HEK293 (cell line): ENCODE data around the gene CLDN15.

Experiments
- CTCF ChIA-PET: fragments of 350-600 bp; formaldehyde crosslinking; extraction: SDS; loops from one replicate; lab custom pipeline; 2021; ENCODE audit warnings: antibody characterized with exemption; lab: Yijun Ruan, JAX
- POLR2A ChIA-PET: fragments of 300-600 bp; formaldehyde crosslinking; extraction: SDS; loops from one replicate; lab custom pipeline; 2020; ENCODE audit warnings: antibody characterized with exemption, inconsistent platforms; lab: Yijun Ruan, JAX
- H3K27ac ChIP-seq: fragments of 200-500 bp; sonication (Bioruptor generic); 2 replicates; pipeline ENCODE4 v1.5.1; 2014; ENCODE audit warnings: low read depth, low read length, control low read depth, inconsistent platforms; ENCODE audit errors: extremely low read depth
- H3K36me3 ChIP-seq, 2 experiments: fragments of 200-500 bp in 1 of 2; sonication (Bioruptor generic) in 1 of 2; 1 replicate in 1 of 2; 2 replicates in 1 of 2; pipeline ENCODE4 v1.5.1; 2014 to 2017; ENCODE audit warnings: inconsistent platforms in 2 of 2, low read length in 2 of 2; ENCODE audit not compliant: control insufficient read depth in 2 of 2, insufficient read depth in 1 of 2
- H3K4me1 ChIP-seq: fragments of 200-500 bp; sonication (Bioruptor generic); 2 replicates; pipeline ENCODE4 v1.5.1; 2014; ENCODE audit warnings: mild to moderate bottlenecking, low read length, inconsistent platforms; ENCODE audit not compliant: control insufficient read depth, insufficient read depth
- H3K4me3 ChIP-seq: 2 replicates; pipeline ENCODE4 v1.5.1; 2011; ENCODE audit warnings: low read depth, mild to moderate bottlenecking, control low read depth, low read length, moderate library complexity
- H3K9me3 ChIP-seq: fragments of 200-500 bp; sonication (Bioruptor generic); 2 replicates; pipeline ENCODE4 v1.5.1; 2014; ENCODE audit warnings: low read depth, low read length, inconsistent platforms; ENCODE audit not compliant: control insufficient read depth, insufficient read depth
- CTCF ChIP-seq: fragments of 450-650 bp; formaldehyde crosslinking; IDR thresholded peaks from 2 replicates; pipeline ENCODE4 v1.5.1; 2016; ENCODE audit warnings: missing biosample characterization, missing genetic modification characterization
- EGR2 ChIP-seq: fragments of 450-650 bp; formaldehyde crosslinking; IDR thresholded peaks from 2 replicates; pipeline ENCODE4 v1.5.1; 2016; ENCODE audit warnings: low read depth, missing biosample characterization, missing genetic modification characterization
- KLF1 ChIP-seq: fragments of 450-650 bp; formaldehyde crosslinking; IDR thresholded peaks from 2 replicates; pipeline ENCODE4 v1.5.1; 2016; ENCODE audit warnings: missing biosample characterization, missing genetic modification characterization
- MZF1 ChIP-seq: fragments of 450-650 bp; formaldehyde crosslinking; IDR thresholded peaks from 2 replicates; pipeline ENCODE4 v1.5.1; 2017; ENCODE audit warnings: missing biosample characterization, missing genetic modification characterization, borderline replicate concordance
- PBX3 ChIP-seq: sonication (generic); formaldehyde crosslinking; IDR thresholded peaks from 2 replicates; pipeline ENCODE4 v1.8.1; 2022; ENCODE audit warnings: mild to moderate bottlenecking, moderate library complexity, missing genetic modification reagents
- SP2 ChIP-seq: fragments of 450-650 bp; formaldehyde crosslinking; IDR thresholded peaks from 2 replicates; pipeline ENCODE4 v1.5.1; 2016; ENCODE audit warnings: missing biosample characterization, missing genetic modification characterization
- WT1 ChIP-seq: fragments of 450-650 bp; formaldehyde crosslinking; IDR thresholded peaks from 2 replicates; pipeline ENCODE4 v1.5.1; 2016; ENCODE audit warnings: missing biosample characterization, missing genetic modification characterization
- ZFHX2 ChIP-seq: fragments of 450-650 bp; formaldehyde crosslinking; conservative IDR thresholded peaks from 2 replicates; pipeline ENCODE4 v1.5.1; 2016; ENCODE audit warnings: missing biosample characterization, missing genetic modification characterization
- ZNF133 ChIP-seq: fragments of 450-650 bp; formaldehyde crosslinking; IDR thresholded peaks from 2 replicates; pipeline ENCODE4 v1.5.1; 2016; ENCODE audit warnings: missing biosample characterization, missing genetic modification characterization
- ZNF19 ChIP-seq: fragments of 450-650 bp; formaldehyde crosslinking; IDR thresholded peaks from 2 replicates; pipeline ENCODE4; 2016; ENCODE audit warnings: missing biosample characterization, missing genetic modification characterization, low read depth
- ZNF248 ChIP-seq: fragments of 450-650 bp; formaldehyde crosslinking; IDR thresholded peaks from 2 replicates; pipeline ENCODE4 v1.5.1; 2017; ENCODE audit warnings: missing biosample characterization, missing genetic modification characterization
- ZNF404 ChIP-seq: fragments of 450-650 bp; formaldehyde crosslinking; IDR thresholded peaks from 2 replicates; pipeline ENCODE4 v1.5.1; 2017; ENCODE audit warnings: missing biosample characterization, missing genetic modification characterization
- ZNF513 ChIP-seq: fragments of 450-650 bp; IDR thresholded peaks from 2 replicates; pipeline ENCODE4 v1.5.1; 2018; ENCODE audit warnings: missing biosample characterization, missing genetic modification characterization
- ZNF530 ChIP-seq: fragments of 450-650 bp; formaldehyde crosslinking; IDR thresholded peaks from 2 replicates; pipeline ENCODE4 v1.5.1; 2016; ENCODE audit warnings: low read depth, missing biosample characterization, missing genetic modification characterization
- ZNF610 ChIP-seq: fragments of 450-650 bp; formaldehyde crosslinking; IDR thresholded peaks from 2 replicates; pipeline ENCODE4 v1.5.1; 2016; ENCODE audit warnings: missing biosample characterization, missing genetic modification characterization, borderline replicate concordance
- ZNF670 ChIP-seq: fragments of 450-650 bp; formaldehyde crosslinking; IDR thresholded peaks from 2 replicates; pipeline ENCODE4 v1.5.1; 2016; ENCODE audit warnings: missing biosample characterization, missing genetic modification characterization, low read depth

CLDN15 gene

GRCh38 chr7:101241443-101242349 is 4.1 kb upstream of the CLDN15 start (continued):
- TF ChIP-seq PBX3 (no peak), ZNF670 (no peak), ZFHX2 (tag by site-specific recombination) (no peak), ZNF530 (no peak), ZNF404 (no peak), WT1 (0 out of 2 replicates have a peak, but pooled peaks have one; percentile 49), ZNF19 (no peak), ZNF248 (tag by site-specific recombination) (no peak), MZF1 (no peak)

GRCh38 chr7:101241015-101241363 is 3.4 kb upstream of the CLDN15 start:
- peaks cover 2% of the 10 kb centered on the region; the same call in 1 of the 2 replicates for H3K4me1 ChIP-seq
- no peak overlapping the region for H3K4me3 ChIP-seq
- TF ChIP-seq CTCF (tag by site-specific recombination) (no peak), ZNF513 (tag by site-specific recombination) (no peak)
- ChIA-PET CTCF (interaction anchor here (0.8 to 1.4 kb wide), 2 partner anchors 92 to 97 kb away, joined by 4 to 5 read pairs; no protein-coding TSS in a partner anchor), POLR2A (interaction anchor here (0.6 kb wide), 1 partner anchor 26 kb away, joined by 4 read pairs; no protein-coding TSS in a partner anchor)
- H3K36me3 ChIP-seq: peaks cover 0 to 39% of the 10 kb centered on the region in 2 experiments; a peak in 2 of 3 replicates
- H3K9me3 ChIP-seq: no peaks in the 10 kb centered on the region
- H3K27ac ChIP-seq: no peak overlapping the region

- ChIA-PET CTCF (interaction anchor here (0.8 kb wide), 1 partner anchor 92 kb away, joined by 5 read pairs; no protein-coding TSS in a partner anchor), POLR2A (interaction anchor here (0.6 kb wide), 1 partner anchor 26 kb away, joined by 4 read pairs; no protein-coding TSS in a partner anchor)
- no peak overlapping the region for H3K27ac ChIP-seq
- TF ChIP-seq EGR2 (tag by site-specific recombination): peak; percentile 96
- no peak for TF ChIP-seq ZNF610 (tag by site-specific recombination)
- TF ChIP-seq ZNF133 (tag by site-specific recombination): no peak
- TF ChIP-seq SP2 (tag by site-specific recombination): peak; percentile 23; the same call in 1 of the 2 replicates
- peak; percentile 79 for TF ChIP-seq ZFHX2 (tag by site-specific recombination)
- peak; percentile 90 for TF ChIP-seq KLF1
- H3K4me3 ChIP-seq: no peak overlapping the region
- H3K9me3 ChIP-seq: no peaks in the 10 kb centered on the region
- H3K36me3 ChIP-seq: peaks cover 0 to 41% of the 10 kb centered on the region in 2 experiments; a peak in 2 of 3 replicates
- H3K4me1 ChIP-seq: no peaks in the 10 kb centered on the region; the same call in 1 of the 2 replicates
These were observed 2.8 kb upstream of the CLDN15 start for GRCh38 chr7:101240226-101241014.
